K562 (cell line): ENCODE data around the gene MICAL1. TPM values are rescaled to one million over a fixed set of nuclear protein-coding genes. Genes with fewer than 3 reads are reported as not detected.

Experiments
- ARID4B ChIP-seq: sonication (generic); formaldehyde crosslinking; IDR thresholded peaks from 2 replicates; pipeline ENCODE4 v1.8.0; 2022; ENCODE audit warnings: mild to moderate bottlenecking, missing genetic modification reagents
- ATF1 ChIP-seq, 2 experiments: fragments of 450-650 bp in 1 of 2; IDR thresholded peaks; 2 replicates each; pipeline ENCODE4 v1.6.1; 2016; ENCODE audit warnings: missing compliant biosample characterization in 1 of 2, missing genetic modification characterization in 1 of 2
- CBX8 ChIP-seq: fragments of 200-600 bp; sonication (generic); IDR thresholded peaks from 2 replicates; pipeline ENCODE4 v1.6.1; 2012; ENCODE audit warnings: borderline replicate concordance, mixed run types, low read depth, mild to moderate bottlenecking, moderate library complexity, mixed read lengths, low read length, control low read depth, inconsistent platforms; ENCODE audit not compliant: poor library complexity, severe bottlenecking; ENCODE audit errors: extremely low read depth
- EGR1 ChIP-seq: fragments of 450-650 bp; conservative IDR thresholded peaks from 2 replicates; pipeline ENCODE4 v1.6.1; 2017; ENCODE audit warnings: mild to moderate bottlenecking
- ETS2 ChIP-seq: IDR thresholded peaks from 2 replicates; pipeline ENCODE4 v1.6.1; 2016; ENCODE audit warnings: borderline replicate concordance, missing genetic modification characterization, mild to moderate bottlenecking, moderate library complexity, missing compliant biosample characterization; ENCODE audit not compliant: poor library complexity, severe bottlenecking
- MED1 ChIP-seq: sonication (generic); formaldehyde crosslinking; IDR thresholded peaks from 2 replicates; pipeline ENCODE4 v1.8.1; 2023; ENCODE audit warnings: missing genetic modification reagents, borderline replicate concordance
- RAD51 ChIP-seq: fragments of 450-650 bp; IDR thresholded peaks from 2 replicates; pipeline ENCODE4 v1.7.1; 2016; ENCODE audit warnings: low read depth, mild to moderate bottlenecking, borderline replicate concordance
- SIN3A ChIP-seq, 2 experiments: fragments of 150-350 bp in 1 of 2; IDR thresholded peaks; 2 replicates each; pipeline ENCODE4 v1.6.1; 2011 to 2016; ENCODE audit warnings: borderline replicate concordance in 2 of 2, low read depth in 2 of 2, low read length in 2 of 2, mild to moderate bottlenecking in 2 of 2, moderate library complexity in 2 of 2; ENCODE audit not compliant: control insufficient read depth in 1 of 2
- SMAD4 ChIP-seq: fragments of 250-450 bp; sonication (Bioruptor Pico); conservative IDR thresholded peaks from 2 replicates; pipeline ENCODE4 v1.8.0; 2021; ENCODE audit warnings: inconsistent platforms, mild to moderate bottlenecking, moderate library complexity
- TAF1 ChIP-seq: IDR thresholded peaks from 2 replicates; pipeline ENCODE4 v1.6.1; 2011; ENCODE audit warnings: mild to moderate bottlenecking, low read length, moderate library complexity; ENCODE audit not compliant: insufficient read depth, control insufficient read depth, severe bottlenecking; ENCODE audit errors: extremely low read depth
- THRAP3 ChIP-seq: fragments of 450-650 bp; IDR thresholded peaks from 2 replicates; pipeline ENCODE4 v1.6.1; 2016; ENCODE audit warnings: mild to moderate bottlenecking, inconsistent platforms, borderline replicate concordance
- TRIM25 ChIP-seq: fragments of 450-650 bp; IDR thresholded peaks from 2 replicates; pipeline ENCODE4 v1.7.0; 2016; ENCODE audit warnings: borderline replicate concordance
- ZNF124 ChIP-seq: sonication (generic); formaldehyde crosslinking; IDR thresholded peaks from 2 replicates; pipeline ENCODE4 v1.8.1; 2022; ENCODE audit warnings: missing genetic modification reagents
- ZNF134 ChIP-seq: fragments of 250-450 bp; sonication (Bioruptor Pico); conservative IDR thresholded peaks from 2 replicates; pipeline ENCODE4 v1.4.0; 2020
- ZNF277 ChIP-seq: fragments of 250-450 bp; sonication (Bioruptor Pico); IDR thresholded peaks from 2 replicates; pipeline ENCODE4 v1.8.0; 2022; ENCODE audit warnings: inconsistent platforms, mild to moderate bottlenecking, moderate library complexity, borderline replicate concordance
- polyA plus RNA-seq, 8 experiments: library from polyadenylated mRNA; depleted of rRNA in 4 of 8; stranded (reverse) in 5 of 8; unstranded in 3 of 8; fragments of >200 nt; fragmentation: Nextera tagmentation in 2 of 8; fragmentation: Illumina TruSeq in 1 of 8; extraction: Ambion mirVana in 2 of 8; extraction: Trizol in 1 of 8; gene quantifications; 2 replicates each; pipeline versions ENCODE4 v1.2.1 to v1.2.3, GENCODE V29; 2011 to 2014; ENCODE audit warnings: inconsistent platforms in 1 of 8, missing spikeins in 1 of 8
- total RNA-seq, 7 experiments: library from RNA; depleted of rRNA in 6 of 7; stranded (reverse); fragments of >200 nt in 6 of 7; fragmentation: Illumina TruSeq in 2 of 7; extraction: Trizol in 2 of 7; gene quantifications; 2 replicates each; pipeline versions ENCODE4 v1.2.1 to v1.2.3, GENCODE V29; 2011 to 2021; ENCODE audit warnings: low replicate concordance in 1 of 7
- TF ChIP-seq, protein P1 (sequence below): fragments of 450-650 bp; conservative IDR thresholded peaks from 2 replicates; pipeline ENCODE4 v1.6.1; 2016; ENCODE audit warnings: missing genetic modification characterization, low read depth, mild to moderate bottlenecking, control low read depth, missing compliant biosample characterization

MICAL1 gene
- total and polyA plus RNA-seq, 9 of the 15 experiments (the other 6 are each of a cell fraction or from before 2014, with no cell fraction given) = 0.07 to 15.2 (median 7.0) TPM

DNA sequence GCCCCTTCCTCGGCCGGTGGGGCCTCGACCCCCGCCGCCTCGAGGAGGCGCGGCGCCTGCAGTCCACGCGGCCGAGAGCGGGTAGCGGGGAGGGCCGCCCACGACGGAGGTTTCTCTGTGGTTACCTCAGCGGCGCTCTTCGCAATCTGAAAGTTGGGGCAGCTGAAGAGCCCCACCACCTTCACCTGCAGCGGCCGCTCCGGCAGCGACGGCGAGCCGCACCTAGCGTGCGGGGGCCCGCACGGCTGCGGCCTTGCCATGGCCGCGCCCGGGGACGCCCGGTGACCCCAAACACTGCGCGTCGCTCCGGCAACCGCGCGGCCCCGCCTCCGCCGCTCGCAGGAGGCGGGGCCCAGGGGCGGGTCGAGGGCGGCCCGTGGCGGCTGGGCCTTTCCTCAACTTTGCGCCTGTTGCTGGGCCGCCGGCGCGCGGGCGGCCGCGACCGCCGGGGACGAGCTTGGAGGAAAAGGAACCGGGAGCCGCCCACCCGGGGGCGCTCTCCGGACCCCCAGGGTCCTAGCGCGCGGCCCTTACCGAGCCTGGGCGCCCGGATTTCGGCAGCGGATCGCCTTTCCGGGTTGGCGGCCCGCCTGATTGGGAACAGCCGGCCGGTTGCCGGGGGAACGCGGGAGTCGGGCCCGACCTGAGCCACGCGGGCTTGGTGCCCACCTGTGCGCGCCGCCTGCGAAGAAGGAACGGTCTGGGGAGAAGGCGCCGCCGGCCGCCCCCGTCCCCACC is 15.1 kb downstream of the MICAL1 start, which contains the start of the genes PPIL6 and SMPD2 (continued):
- no peak for TF ChIP-seq CBX8
- TF ChIP-seq TRIM25 = no peak
- TF ChIP-seq ZNF277 (CRISPR knock-in tag) = no peak
- peak; percentile 48 for TF ChIP-seq TAF1
- TF ChIP-seq ZNF124 (CRISPR knock-in tag) = 0 out of 2 replicates have a peak, but pooled peaks have one; percentile 16
- TF ChIP-seq ARID4B (CRISPR knock-in tag) = peak; percentile 79
- TF ChIP-seq ZNF134 (CRISPR knock-in tag) = no peak
- TF ChIP-seq, protein P1, sequence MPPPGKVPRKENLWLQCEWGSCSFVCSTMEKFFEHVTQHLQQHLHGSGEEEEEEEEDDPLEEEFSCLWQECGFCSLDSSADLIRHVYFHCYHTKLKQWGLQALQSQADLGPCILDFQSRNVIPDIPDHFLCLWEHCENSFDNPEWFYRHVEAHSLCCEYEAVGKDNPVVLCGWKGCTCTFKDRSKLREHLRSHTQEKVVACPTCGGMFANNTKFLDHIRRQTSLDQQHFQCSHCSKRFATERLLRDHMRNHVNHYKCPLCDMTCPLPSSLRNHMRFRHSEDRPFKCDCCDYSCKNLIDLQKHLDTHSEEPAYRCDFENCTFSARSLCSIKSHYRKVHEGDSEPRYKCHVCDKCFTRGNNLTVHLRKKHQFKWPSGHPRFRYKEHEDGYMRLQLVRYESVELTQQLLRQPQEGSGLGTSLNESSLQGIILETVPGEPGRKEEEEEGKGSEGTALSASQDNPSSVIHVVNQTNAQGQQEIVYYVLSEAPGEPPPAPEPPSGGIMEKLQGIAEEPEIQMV (tag) = no peak
- peak; percentile 70 for TF ChIP-seq EGR1
- TF ChIP-seq MED1 (CRISPR knock-in tag) = no peak
- no peak for TF ChIP-seq ATF1 (CRISPR knock-in tag; IDR thresholded peaks at IDR 0.05)
- peak; percentile 40; the same call in 1 of the 2 replicates for TF ChIP-seq ATF1 (tag; IDR thresholded peaks at IDR 0.05)
- TF ChIP-seq SIN3A (IDR thresholded peaks at IDR 0.05; ENCODE audit: borderline replicate concordance in 2 of 2, control insufficient read depth in 1 of 2, low read depth in 2 of 2, low read length in 2 of 2) = peak; percentile 77 to 95; a peak in 2 of 4 replicates
- peak; percentile 77 for TF ChIP-seq SMAD4
- TF ChIP-seq RAD51 = no peak
- TF ChIP-seq THRAP3 = no peak
- no peak for TF ChIP-seq ETS2 (tag)
